Subcutaneous abdominal adipose tissue (tissue), 5 donors: Measurements from ENCODE around the gene PLCB4.

ENCODE experiments used
- H3K27ac ChIP-seq: one replicate; pipeline ENCODE4 v1.7.0; 2013; ENCODE audit warnings: low read depth, mild to moderate bottlenecking, inconsistent platforms, low read length, moderate library complexity
- H3K27me3 ChIP-seq, 5 donors: one replicate each; pipeline ENCODE4 v1.7.0; 2013; ENCODE audit warnings: low read length in 5 of 5, inconsistent platforms in 1 of 5; ENCODE audit not compliant: control insufficient read depth in 5 of 5, insufficient read depth in 4 of 5
- H3K36me3 ChIP-seq, 5 donors: one replicate each; pipeline ENCODE4 v1.7.0; 2013; ENCODE audit warnings: low read length in 5 of 5; ENCODE audit not compliant: control insufficient read depth in 5 of 5, insufficient read depth in 5 of 5
- H3K4me1 ChIP-seq, 5 donors: one replicate each; pipeline ENCODE4 v1.7.0; 2013; ENCODE audit warnings: low read length in 5 of 5, mild to moderate bottlenecking in 3 of 5, moderate library complexity in 1 of 5; ENCODE audit not compliant: control insufficient read depth in 5 of 5, insufficient read depth in 5 of 5
- H3K4me3 ChIP-seq, 5 donors: one replicate each; pipeline ENCODE4 v1.7.0; 2013; ENCODE audit warnings: low read length in 5 of 5, low read depth in 1 of 5
- H3K9ac ChIP-seq, 5 donors: one replicate each; pipeline ENCODE4 v1.7.0; 2013; ENCODE audit warnings: low read length in 5 of 5, mild to moderate bottlenecking in 4 of 5, moderate library complexity in 3 of 5
- H3K9me3 ChIP-seq, 5 donors: one replicate each; pipeline ENCODE4 v1.7.0; 2013; ENCODE audit warnings: low read length in 5 of 5; ENCODE audit not compliant: control insufficient read depth in 5 of 5
- donor health status: healthy.
- donor health status: healthy.
- donor health status: healthy.
- donor health status: healthy.
- donor health status: healthy.

PLCB4 gene

GRCh38 chr20:9131841-9132240, 63.0 kb downstream of the PLCB4 start:
- peaks cover 0 to 15% (median 0%) of the 10 kb centered on the region in 5 donors for H3K4me1 ChIP-seq
- H3K9me3 ChIP-seq = peaks cover 5 to 22% (median 8%) of the 10 kb centered on the region in 5 donors
- H3K36me3 ChIP-seq = no peaks in the 10 kb centered on the region
- no peak overlapping the region for H3K4me3 ChIP-seq
- H3K9ac ChIP-seq = no peak overlapping the region
- no peaks in the 10 kb centered on the region for H3K27me3 ChIP-seq
- H3K27ac ChIP-seq = no peak overlapping the region

- H3K4me3 ChIP-seq = no peak overlapping the region
- peaks cover 0 to 15% (median 0%) of the 10 kb centered on the region in 5 donors for H3K4me1 ChIP-seq
- no peaks in the 10 kb centered on the region for H3K36me3 ChIP-seq
- no peaks in the 10 kb centered on the region for H3K27me3 ChIP-seq
- H3K9me3 ChIP-seq = peaks cover 8 to 28% (median 17%) of the 10 kb centered on the region in 5 donors
- H3K9ac ChIP-seq = no peak overlapping the region
- no peak overlapping the region for H3K27ac ChIP-seq
These were observed 65.5 kb downstream of the PLCB4 start for GRCh38 chr20:9134346-9134745.

GRCh38 chr20:9136114-9136513, 67.2 kb downstream of the PLCB4 start:
- H3K4me1 ChIP-seq = peaks cover 0 to 4% (median 0%) of the 10 kb centered on the region in 5 donors
- no peaks in the 10 kb centered on the region for H3K27me3 ChIP-seq
- H3K9me3 ChIP-seq = peaks cover 8 to 28% (median 17%) of the 10 kb centered on the region in 5 donors
- no peak overlapping the region for H3K27ac ChIP-seq
- H3K36me3 ChIP-seq = no peaks in the 10 kb centered on the region
- no peak overlapping the region for H3K9ac ChIP-seq
- H3K4me3 ChIP-seq = no peak overlapping the region

GRCh38 chr20:9137001-9137400, 68.1 kb downstream of the PLCB4 start:
- Histone ChIP-seq H3K9me3 (peaks cover 3 to 20% (median 12%) of the 10 kb centered on the region in 5 donors), H3K9ac (no peak overlapping the region), H3K4me1 (peaks cover 0 to 4% (median 0%) of the 10 kb centered on the region in 5 donors), H3K36me3 (no peaks in the 10 kb centered on the region), H3K27ac (no peak overlapping the region), H3K27me3 (no peaks in the 10 kb centered on the region), H3K4me3 (no peak overlapping the region)

- Histone ChIP-seq H3K9me3 (peaks cover 0 to 14% (median 10%) of the 10 kb centered on the region in 5 donors), H3K4me3 (no peak overlapping the region), H3K9ac (no peak overlapping the region), H3K27ac (no peak overlapping the region), H3K36me3 (no peaks in the 10 kb centered on the region), H3K4me1 (peaks cover 0 to 9% (median 0%) of the 10 kb centered on the region in 5 donors), H3K27me3 (no peaks in the 10 kb centered on the region)
These were observed 70.4 kb downstream of the PLCB4 start for GRCh38 chr20:9139106-9139833.

- Histone ChIP-seq H3K9me3 (peaks cover 0 to 14% (median 10%) of the 10 kb centered on the region in 5 donors), H3K27ac (no peak overlapping the region), H3K27me3 (no peaks in the 10 kb centered on the region), H3K36me3 (no peaks in the 10 kb centered on the region), H3K4me3 (no peak overlapping the region), H3K9ac (no peak overlapping the region), H3K4me1 (peaks cover 0 to 13% (median 0%) of the 10 kb centered on the region in 5 donors)
These were observed 71.4 kb downstream of the PLCB4 start for GRCh38 chr20:9140162-9140760.

GRCh38 chr20:9141070-9141469, 72.2 kb downstream of the PLCB4 start:
- no peak overlapping the region for H3K4me3 ChIP-seq

GRCh38 chr20:9141921-9142320, 73.0 kb downstream of the PLCB4 start:
- Histone ChIP-seq H3K9ac (no peak overlapping the region), H3K27me3 (no peaks in the 10 kb centered on the region), H3K36me3 (no peaks in the 10 kb centered on the region), H3K27ac (no peak overlapping the region), H3K9me3 (peaks cover 0 to 14% (median 10%) of the 10 kb centered on the region in 5 donors), H3K4me1 (peaks cover 0 to 10% (median 0%) of the 10 kb centered on the region in 5 donors), H3K4me3 (no peak overlapping the region)

More at GRCh38 chr20:9141070-9141469, 72.2 kb downstream of the PLCB4 start:
- no peaks in the 10 kb centered on the region for H3K36me3 ChIP-seq
- H3K27ac ChIP-seq = no peak overlapping the region
- peaks cover 0 to 14% (median 10%) of the 10 kb centered on the region in 5 donors for H3K9me3 ChIP-seq
- H3K27me3 ChIP-seq = no peaks in the 10 kb centered on the region
- no peak overlapping the region for H3K9ac ChIP-seq
- H3K4me1 ChIP-seq = peaks cover 0 to 12% (median 0%) of the 10 kb centered on the region in 5 donors

- Histone ChIP-seq H3K36me3 (no peaks in the 10 kb centered on the region), H3K4me1 (peaks cover 0 to 10% (median 0%) of the 10 kb centered on the region in 5 donors), H3K27ac (no peak overlapping the region)
These were observed 73.9 kb downstream of the PLCB4 start for GRCh38 chr20:9142809-9143208.

GRCh38 chr20:9143926-9144325, 75.0 kb downstream of the PLCB4 start:
- H3K9ac ChIP-seq = no peak overlapping the region
- H3K27me3 ChIP-seq = no peaks in the 10 kb centered on the region
- no peak overlapping the region for H3K4me3 ChIP-seq
- H3K4me1 ChIP-seq = peaks cover 0 to 10% (median 0%) of the 10 kb centered on the region in 5 donors
- H3K36me3 ChIP-seq = no peaks in the 10 kb centered on the region
- H3K9me3 ChIP-seq = peaks cover 0 to 10% (median 7%) of the 10 kb centered on the region in 5 donors
- H3K27ac ChIP-seq = no peak overlapping the region

More at GRCh38 chr20:9142809-9143208, 73.9 kb downstream of the PLCB4 start:
- Histone ChIP-seq H3K9me3 (peaks cover 0 to 14% (median 10%) of the 10 kb centered on the region in 5 donors), H3K4me3 (no peak overlapping the region), H3K9ac (no peak overlapping the region), H3K27me3 (no peaks in the 10 kb centered on the region)
